H9 (cell line): Measurements from ENCODE around the gene TCN1. TPM values are rescaled to one million over a fixed set of nuclear protein-coding genes. Genes with fewer than 3 reads are reported as not detected.

Experiments used
- DNase-seq: peaks from one replicate; pipeline ENCODE4 v3.0.0-alpha.2; 2017
- H2AFZ ChIP-seq: one replicate; pipeline ENCODE4 v1.6.1; 2013; ENCODE audit warnings: mild to moderate bottlenecking, low read length, control low read depth, moderate library complexity
- H2AK5ac ChIP-seq: 2 replicates; pipeline ENCODE4 v1.6.1; 2013; ENCODE audit warnings: low read length, control low read depth, mixed read lengths; ENCODE audit not compliant: insufficient read length
- H2BK120ac ChIP-seq: one replicate; pipeline ENCODE4 v1.6.1; 2013; ENCODE audit warnings: low read depth, mild to moderate bottlenecking, low read length, control low read depth, inconsistent platforms; ENCODE audit not compliant: poor library complexity, severe bottlenecking
- H2BK12ac ChIP-seq: 2 replicates; pipeline ENCODE4 v1.6.1; 2013; ENCODE audit warnings: low read length, control low read depth, mixed read lengths, low read depth; ENCODE audit not compliant: insufficient read length
- H2BK15ac ChIP-seq: 2 replicates; pipeline ENCODE4 v1.6.1; 2013; ENCODE audit warnings: low read depth, low read length, control low read depth
- H2BK20ac ChIP-seq: one replicate; pipeline ENCODE4 v1.6.1; 2013; ENCODE audit warnings: low read depth, mild to moderate bottlenecking, low read length, control low read depth, inconsistent platforms; ENCODE audit not compliant: poor library complexity, severe bottlenecking
- H2BK5ac ChIP-seq: 2 replicates; pipeline ENCODE4 v1.6.1; 2013; ENCODE audit warnings: low read length, control low read depth, mixed read lengths; ENCODE audit not compliant: insufficient read length
- H3K14ac ChIP-seq: 2 replicates; pipeline ENCODE4 v1.6.1; 2013; ENCODE audit warnings: low read length, control low read depth; ENCODE audit not compliant: insufficient read depth
- H3K18ac ChIP-seq: 2 replicates; pipeline ENCODE4 v1.6.1; 2013; ENCODE audit warnings: low read depth, mild to moderate bottlenecking, mixed read lengths, low read length, control low read depth; ENCODE audit not compliant: insufficient read length
- H3K23ac ChIP-seq: 2 replicates; pipeline ENCODE4 v1.6.1; 2013; ENCODE audit warnings: low read length, control low read depth, mixed read lengths, low read depth; ENCODE audit not compliant: insufficient read length
- H3K23me2 ChIP-seq: 2 replicates; pipeline ENCODE4 v1.6.1; 2013; ENCODE audit warnings: low read depth, mild to moderate bottlenecking, mixed read lengths, low read length, control low read depth; ENCODE audit not compliant: insufficient read length, poor library complexity, severe bottlenecking
- H3K27ac ChIP-seq: 2 replicates; pipeline ENCODE4 v1.5.1; 2013; ENCODE audit warnings: low read length, control low read depth, mixed read lengths, low read depth; ENCODE audit not compliant: insufficient read length
- H3K27me3 ChIP-seq: 2 replicates; pipeline ENCODE4 v1.6.1; 2013; ENCODE audit warnings: low read length, control low read depth, inconsistent platforms; ENCODE audit not compliant: insufficient read depth
- H3K4ac ChIP-seq: 2 replicates; pipeline ENCODE4 v1.6.1; 2013; ENCODE audit warnings: low read depth, mild to moderate bottlenecking, control low read depth, inconsistent platforms, low read length, moderate library complexity
- H3K4me1 ChIP-seq: 2 replicates; pipeline ENCODE4 v1.6.1; 2013; ENCODE audit warnings: low read length, control low read depth, inconsistent platforms; ENCODE audit not compliant: insufficient read depth
- H3K4me2 ChIP-seq: 2 replicates; pipeline ENCODE4 v1.6.1; 2013; ENCODE audit warnings: low read length, control low read depth, mixed read lengths; ENCODE audit not compliant: insufficient read length, insufficient read depth
- H3K56ac ChIP-seq: 2 replicates; pipeline ENCODE4 v1.6.1; 2013; ENCODE audit warnings: low read depth, mild to moderate bottlenecking, mixed read lengths, low read length, control low read depth; ENCODE audit not compliant: insufficient read length
- H3K79me1 ChIP-seq: 2 replicates; pipeline ENCODE4 v1.6.1; 2013; ENCODE audit warnings: low read depth, mild to moderate bottlenecking, moderate library complexity, low read length, control low read depth, inconsistent platforms; ENCODE audit not compliant: insufficient read depth, poor library complexity, severe bottlenecking
- H3K79me2 ChIP-seq: 2 replicates; pipeline ENCODE4 v1.6.1; 2013; ENCODE audit warnings: low read length, control low read depth, inconsistent platforms; ENCODE audit not compliant: insufficient read depth
- H3K9ac ChIP-seq: 2 replicates; pipeline ENCODE4 v1.6.1; 2013; ENCODE audit warnings: low read length, control low read depth, mixed read lengths; ENCODE audit not compliant: insufficient read length; ENCODE audit errors: extremely low read depth
- H3K9me3 ChIP-seq: one replicate; pipeline ENCODE4 v1.6.1; 2013; ENCODE audit warnings: low read depth, low read length, inconsistent platforms; ENCODE audit not compliant: control insufficient read depth
- H3T11ph ChIP-seq: one replicate; pipeline ENCODE4 v1.6.1; 2013; ENCODE audit warnings: mild to moderate bottlenecking, low read length, control low read depth, inconsistent platforms
- H4K20me1 ChIP-seq: one replicate; pipeline ENCODE4 v1.6.1; 2013; ENCODE audit not compliant: control insufficient read depth, insufficient read length, insufficient read depth
- H4K5ac ChIP-seq: 2 replicates; pipeline ENCODE4 v1.6.1; 2013; ENCODE audit warnings: low read depth, mild to moderate bottlenecking, mixed read lengths, low read length, control low read depth; ENCODE audit not compliant: insufficient read length
- H4K8ac ChIP-seq: replicated peaks from 2 replicates; pipeline ENCODE4 v1.6.1; 2013; ENCODE audit warnings: low read length, control low read depth, mixed read lengths, low read depth; ENCODE audit not compliant: insufficient read length
- H4K91ac ChIP-seq: 2 replicates; pipeline ENCODE4 v1.6.1; 2013; ENCODE audit warnings: low read depth, mild to moderate bottlenecking, moderate library complexity, mixed read lengths, low read length, control low read depth; ENCODE audit not compliant: insufficient read length
- H3K27ac Mint-ChIP-seq, 3 experiments: 2 replicates in 2 of 3; 3 replicates in 1 of 3; pipeline ENCODE4 v1.8.0; 2020 to 2021; ENCODE audit warnings: mixed read lengths in 3 of 3, mild to moderate bottlenecking in 1 of 3, moderate library complexity in 1 of 3
- H3K27me3 Mint-ChIP-seq: 2 replicates; pipeline ENCODE4 v1.8.0; 2021; ENCODE audit warnings: low read depth, mild to moderate bottlenecking, moderate library complexity, mixed read lengths
- H3K36me3 Mint-ChIP-seq, 3 experiments: 2 replicates in 2 of 3; 3 replicates in 1 of 3; pipeline ENCODE4 v1.8.0; 2020 to 2021; ENCODE audit warnings: low read depth in 3 of 3, mixed read lengths in 3 of 3; ENCODE audit not compliant: insufficient read depth in 1 of 3
- H3K4me1 Mint-ChIP-seq, 2 experiments: 2 replicates each; pipeline ENCODE4 v1.8.0; 2020; ENCODE audit warnings: mixed read lengths in 2 of 2
- H3K4me3 Mint-ChIP-seq, 2 experiments: 2 replicates in 1 of 2; 3 replicates in 1 of 2; pipeline ENCODE4 v1.8.0; 2020 to 2021; ENCODE audit warnings: mild to moderate bottlenecking in 2 of 2, mixed read lengths in 2 of 2, moderate library complexity in 1 of 2
- H3K9me3 Mint-ChIP-seq, 2 experiments: 2 replicates in 1 of 2; 3 replicates in 1 of 2; pipeline ENCODE4 v1.8.0; 2020; ENCODE audit warnings: mild to moderate bottlenecking in 2 of 2, mixed read lengths in 2 of 2, moderate library complexity in 1 of 2
- CTCF ChIP-seq: fragments of 200-600 bp; sonication (generic); conservative IDR thresholded peaks from 3 replicates; pipeline ENCODE4 v1.8.0; 2021; ENCODE audit warnings: antibody characterized with exemption, mild to moderate bottlenecking
- WGBS: extraction: QIAGEN DNeasy Blood & Tissue Kit; methylation state at CpG from one replicate; pipeline ENCODE4 v1.1.7; 2013; ENCODE audit warnings: missing lambda C conversion rate, low lambda C conversion rate, mixed read lengths; ENCODE audit not compliant: insufficient read length; ENCODE audit errors: extremely low coverage; 5-methylcytosine and 5-hydroxymethylcytosine counted together
- total RNA-seq: library from RNA; stranded (reverse); gene quantifications from 2 replicates; pipeline ENCODE4 v1.2.1, GENCODE V29; 2021

The TCN1 gene
- total RNA-seq, 1 experiment from 2014 or later = not detected

GRCh38 chr11:59813364-59813763, 52.9 kb downstream of the TCN1 start:
- Mint-ChIP-seq H3K4me1 (peaks cover 56 to 57% of the 10 kb centered on the region in 2 experiments), H3K27me3 (no peaks in the 10 kb centered on the region), H3K9me3 (no peaks in the 10 kb centered on the region), H3K36me3 (peaks cover 3 to 10% (median 4%) of the 10 kb centered on the region in 3 experiments; a peak in 6 of 7 replicates), H3K27ac (no peak overlapping the region; a peak in 1 of 7 replicates), H3K4me3 (no peak overlapping the region)
- H3K4me1 ChIP-seq = peaks cover 4% of the 10 kb centered on the region; the same call in 1 of the 2 replicates
- H4K5ac ChIP-seq = no peak overlapping the region
- no peaks in the 10 kb centered on the region for H3K27me3 ChIP-seq
- no peak overlapping the region for H2BK120ac ChIP-seq
- WGBS = no CpG with 5 or more reads among the region's 1 CpG
- no peak for DNase-seq
- H3K79me1 ChIP-seq = no peaks in the 10 kb centered on the region
- H3K4me2 ChIP-seq = no peak overlapping the region
- no peaks in the 10 kb centered on the region for H3K9me3 ChIP-seq
- no peak overlapping the region for H2BK15ac ChIP-seq
- H3K27ac ChIP-seq = no peak overlapping the region
- H4K91ac ChIP-seq = no peak overlapping the region
- no peak overlapping the region for H3K56ac ChIP-seq
- H2BK5ac ChIP-seq = no peak overlapping the region
- H3K4ac ChIP-seq = no peak overlapping the region
- H4K8ac ChIP-seq = no peak overlapping the region
- H3K23ac ChIP-seq = no peak overlapping the region
- no peaks in the 10 kb centered on the region for H3K79me2 ChIP-seq
- H2AFZ ChIP-seq = no peak overlapping the region
- H4K20me1 ChIP-seq = no peaks in the 10 kb centered on the region
- H2BK20ac ChIP-seq = no peak overlapping the region
- H3T11ph ChIP-seq = no peak overlapping the region
- no peak overlapping the region for H2AK5ac ChIP-seq
- peaks cover 4% of the 10 kb centered on the region for H3K23me2 ChIP-seq
- no peak for TF ChIP-seq CTCF
- H3K18ac ChIP-seq = no peak overlapping the region
- no peak overlapping the region for H2BK12ac ChIP-seq
- H3K9ac ChIP-seq = no peak overlapping the region
- no peak overlapping the region for H3K14ac ChIP-seq
